HEK293 (cell line): ENCODE data around the gene HSPB2.
"Not testable (repeated sequence)": the region's sequence is repeated elsewhere in the genome, so short reads cannot be mapped to it uniquely, and the experiment has no call there.

Experiments used
- CTCF ChIA-PET: fragments of 350-600 bp; formaldehyde crosslinking; extraction: SDS; loops from one replicate; lab custom pipeline; 2021; ENCODE audit warnings: antibody characterized with exemption; lab: Yijun Ruan, JAX
- POLR2A ChIA-PET: fragments of 300-600 bp; formaldehyde crosslinking; extraction: SDS; loops from one replicate; lab custom pipeline; 2020; ENCODE audit warnings: antibody characterized with exemption, inconsistent platforms; lab: Yijun Ruan, JAX
- H3K27ac ChIP-seq: fragments of 200-500 bp; sonication (Bioruptor generic); 2 replicates; pipeline ENCODE4 v1.5.1; 2014; ENCODE audit warnings: low read depth, low read length, control low read depth, inconsistent platforms; ENCODE audit errors: extremely low read depth
- H3K36me3 ChIP-seq, 2 experiments: fragments of 200-500 bp in 1 of 2; sonication (Bioruptor generic) in 1 of 2; 1 replicate in 1 of 2; 2 replicates in 1 of 2; pipeline ENCODE4 v1.5.1; 2014 to 2017; ENCODE audit warnings: inconsistent platforms in 2 of 2, low read length in 2 of 2; ENCODE audit not compliant: control insufficient read depth in 2 of 2, insufficient read depth in 1 of 2
- H3K4me1 ChIP-seq: fragments of 200-500 bp; sonication (Bioruptor generic); 2 replicates; pipeline ENCODE4 v1.5.1; 2014; ENCODE audit warnings: mild to moderate bottlenecking, low read length, inconsistent platforms; ENCODE audit not compliant: control insufficient read depth, insufficient read depth
- H3K4me3 ChIP-seq: 2 replicates; pipeline ENCODE4 v1.5.1; 2011; ENCODE audit warnings: low read depth, mild to moderate bottlenecking, control low read depth, low read length, moderate library complexity
- H3K9me3 ChIP-seq: fragments of 200-500 bp; sonication (Bioruptor generic); 2 replicates; pipeline ENCODE4 v1.5.1; 2014; ENCODE audit warnings: low read depth, low read length, inconsistent platforms; ENCODE audit not compliant: control insufficient read depth, insufficient read depth
- FEZF1 ChIP-seq: fragments of 450-650 bp; formaldehyde crosslinking; IDR thresholded peaks from 2 replicates; pipeline ENCODE4 v1.5.1; 2016; ENCODE audit warnings: missing biosample characterization, missing genetic modification characterization
- GLIS2 ChIP-seq: fragments of 450-650 bp; formaldehyde crosslinking; IDR thresholded peaks from 2 replicates; pipeline ENCODE4 v1.5.1; 2016; ENCODE audit warnings: missing biosample characterization, missing genetic modification characterization
- HOXC10 ChIP-seq: sonication (generic); formaldehyde crosslinking; IDR thresholded peaks from 2 replicates; pipeline ENCODE4 v1.8.1; 2023; ENCODE audit warnings: mild to moderate bottlenecking, missing genetic modification reagents
- IKZF3 ChIP-seq: fragments of 450-650 bp; IDR thresholded peaks from 2 replicates; pipeline ENCODE4 v1.5.0; 2018; ENCODE audit warnings: missing biosample characterization, mild to moderate bottlenecking, missing genetic modification characterization, moderate library complexity
- KLF16 ChIP-seq: fragments of 450-650 bp; formaldehyde crosslinking; IDR thresholded peaks from 2 replicates; pipeline ENCODE4 v1.5.1; 2017; ENCODE audit warnings: missing biosample characterization, missing genetic modification characterization
- KLF8 ChIP-seq: fragments of 450-650 bp; formaldehyde crosslinking; IDR thresholded peaks from 2 replicates; pipeline ENCODE4 v1.5.1; 2016; ENCODE audit warnings: missing biosample characterization, missing genetic modification characterization
- PRDM1 ChIP-seq: fragments of 450-650 bp; formaldehyde crosslinking; IDR thresholded peaks from 2 replicates; pipeline ENCODE4; 2016; ENCODE audit warnings: missing biosample characterization, missing genetic modification characterization
- SETDB1 ChIP-seq: IDR thresholded peaks from one replicate; pipeline ENCODE4 v1.6.1; 2017; ENCODE audit warnings: mild to moderate bottlenecking, low read length, moderate library complexity, mixed read lengths; ENCODE audit not compliant: insufficient read length
- TSHZ1 ChIP-seq: fragments of 450-650 bp; formaldehyde crosslinking; IDR thresholded peaks from 2 replicates; pipeline ENCODE4 v1.5.1; 2016; ENCODE audit warnings: missing biosample characterization, missing genetic modification characterization, borderline replicate concordance
- YY2 ChIP-seq: fragments of 450-650 bp; formaldehyde crosslinking; IDR thresholded peaks from 2 replicates; pipeline ENCODE4 v1.5.1; 2016; ENCODE audit warnings: missing biosample characterization, missing genetic modification characterization
- ZBTB48 ChIP-seq: fragments of 450-650 bp; formaldehyde crosslinking; IDR thresholded peaks from 2 replicates; pipeline ENCODE4 v1.5.1; 2016; ENCODE audit warnings: missing biosample characterization, missing genetic modification characterization
- ZBTB7A ChIP-seq: fragments of 450-650 bp; formaldehyde crosslinking; IDR thresholded peaks from 2 replicates; pipeline ENCODE4 v1.5.1; 2016; ENCODE audit warnings: low read depth, missing biosample characterization, missing genetic modification characterization
- ZEB2 ChIP-seq: fragments of 450-650 bp; formaldehyde crosslinking; IDR thresholded peaks from 2 replicates; pipeline ENCODE4 v1.5.1; 2016; ENCODE audit warnings: missing biosample characterization, missing genetic modification characterization
- ZNF19 ChIP-seq: fragments of 450-650 bp; formaldehyde crosslinking; IDR thresholded peaks from 2 replicates; pipeline ENCODE4; 2016; ENCODE audit warnings: missing biosample characterization, missing genetic modification characterization, low read depth
- ZNF292 ChIP-seq: fragments of 450-650 bp; formaldehyde crosslinking; IDR thresholded peaks from 2 replicates; pipeline ENCODE4 v1.5.1; 2016; ENCODE audit warnings: low read depth, missing biosample characterization, missing genetic modification characterization, borderline replicate concordance
- ZNF302 ChIP-seq: fragments of 450-650 bp; formaldehyde crosslinking; IDR thresholded peaks from 2 replicates; pipeline ENCODE4 v1.5.1; 2016; ENCODE audit warnings: missing biosample characterization, missing genetic modification characterization, low read depth
- ZNF335 ChIP-seq: fragments of 450-650 bp; formaldehyde crosslinking; conservative IDR thresholded peaks from 2 replicates; pipeline ENCODE4 v1.5.1; 2016; ENCODE audit warnings: missing biosample characterization, missing genetic modification characterization
- ZNF366 ChIP-seq: fragments of 450-650 bp; formaldehyde crosslinking; conservative IDR thresholded peaks from 2 replicates; pipeline ENCODE4 v1.5.1; 2016; ENCODE audit warnings: missing biosample characterization, missing genetic modification characterization
- ZNF394 ChIP-seq: fragments of 450-650 bp; formaldehyde crosslinking; IDR thresholded peaks from 2 replicates; pipeline ENCODE4 v1.5.1; 2016; ENCODE audit warnings: missing biosample characterization, missing genetic modification characterization, mild to moderate bottlenecking, moderate library complexity, borderline replicate concordance
- ZNF600 ChIP-seq: fragments of 450-650 bp; formaldehyde crosslinking; IDR thresholded peaks from 2 replicates; pipeline ENCODE4 v1.5.1; 2016; ENCODE audit warnings: missing biosample characterization, missing genetic modification characterization
- ZNF664 ChIP-seq: fragments of 450-650 bp; formaldehyde crosslinking; IDR thresholded peaks from 2 replicates; pipeline ENCODE4 v1.5.1; 2016; ENCODE audit warnings: missing biosample characterization, missing genetic modification characterization

Gene HSPB2

GRCh38 chr11:111879637-111879960 is 32.9 kb upstream of the HSPB2 start:
- TF ChIP-seq ZNF366 (tag by site-specific recombination): no peak
- TF ChIP-seq GLIS2 (tag by site-specific recombination): no peak
- TF ChIP-seq ZEB2: no peak
- TF ChIP-seq IKZF3 (tag by site-specific recombination): no peak
- TF ChIP-seq, all 188 proteins: peak for 0
- ChIA-PET CTCF (interaction anchor here (0.9 to 1.4 kb wide), 2 partner anchors 8 to 52 kb away, joined by 3 to 10 read pairs; partner anchors contain the start of gene ALG9), POLR2A (interaction anchor here (0.9 kb wide), 1 partner anchor 47 kb away, joined by 4 read pairs; no protein-coding TSS in a partner anchor)
- peaks cover 0 to 16% of the 10 kb centered on the region in 2 experiments; a peak in 1 of 3 replicates for H3K36me3 ChIP-seq
- H3K27ac ChIP-seq: peak overlapping the region; percentile 52
- H3K9me3 ChIP-seq: no peaks in the 10 kb centered on the region
- no peaks in the 10 kb centered on the region for H3K4me1 ChIP-seq
- H3K4me3 ChIP-seq: peak overlapping the region; percentile 65

GRCh38 chr11:111882202-111882601 is 30.3 kb upstream of the HSPB2 start:
- Histone ChIP-seq H3K4me3 (no peak overlapping the region), H3K36me3 (no peaks in the 10 kb centered on the region), H3K27ac (no peak overlapping the region), H3K4me1 (no peaks in the 10 kb centered on the region), H3K9me3 (no peaks in the 10 kb centered on the region)
- ChIA-PET CTCF (interaction anchor here (1.7 kb wide), 1 partner anchor 100 kb away, joined by 10 read pairs; no protein-coding TSS in a partner anchor), POLR2A (interaction anchor here (1.0 to 1.7 kb wide), 3 partner anchors 28 to 45 kb away, joined by 3 to 4 read pairs (median 3); partner anchors contain the start of gene C11orf52)
- no peak for TF ChIP-seq ZNF335 (tag by site-specific recombination)
- no peak for TF ChIP-seq FEZF1 (tag by site-specific recombination)
- no peak for TF ChIP-seq ZNF302 (tag by site-specific recombination)
- TF ChIP-seq KLF8 (tag by site-specific recombination): no peak
- TF ChIP-seq TSHZ1 (tag by site-specific recombination): no peak
- TF ChIP-seq ZNF19 (tag by site-specific recombination): no peak
- no peak for TF ChIP-seq ZBTB7A (tag by site-specific recombination)
- no peak for TF ChIP-seq HOXC10
- TF ChIP-seq ZNF292 (tag by site-specific recombination): no peak
- no peak for TF ChIP-seq PRDM1 (tag by site-specific recombination)
- TF ChIP-seq YY2 (tag by site-specific recombination): no peak
- TF ChIP-seq KLF16 (tag by site-specific recombination): no peak
- TF ChIP-seq ZBTB48 (tag by site-specific recombination): no peak
- no peak for TF ChIP-seq SETDB1
- no peak for TF ChIP-seq ZNF600 (tag by site-specific recombination)
- TF ChIP-seq ZNF394 (tag by site-specific recombination): no peak
- no peak for TF ChIP-seq ZNF664

GRCh38 chr11:111885053-111885452 is 27.5 kb upstream of the HSPB2 start:
- H3K9me3 ChIP-seq, H3K27ac ChIP-seq, H3K4me3 ChIP-seq, H3K36me3 ChIP-seq, POLR2A ChIA-PET, H3K4me1 ChIP-seq: not testable (repeated sequence)
- CTCF ChIA-PET: interaction anchor here (0.8 to 1.5 kb wide), 2 partner anchors 13 to 97 kb away, joined by 3 read pairs; no protein-coding TSS in a partner anchor
